Panc1 (cell line): Measurements from ENCODE around the gene KRIT1. TPM values are rescaled to one million over a fixed set of nuclear protein-coding genes. Genes with fewer than 3 reads are reported as not detected.

Source experiments
- ATAC-seq: fragments of 200-7000 bp; cut with Tn5 transposase; 2 replicates; pipeline ENCODE4 v1.9.1; 2020; ENCODE audit warnings: mild to moderate bottlenecking, moderate library complexity
- BruUV-seq: library from RNA; stranded (reverse); fragments of 400-500 nt; replicated peaks from 2 replicates; lab custom pipeline; 2021; lab: Mats Ljungman, UMichigan
- CTCF ChIA-PET: fragments of 300-600 bp; sonication (Branson Sonifier 250); formaldehyde crosslinking; loops from one replicate; lab custom pipeline; 2022; ENCODE audit warnings: antibody characterized with exemption; lab: Charles Lee
- POLR2A ChIA-PET: fragments of 300-600 bp; sonication (Branson Sonifier 250); formaldehyde crosslinking; loops from one replicate; lab custom pipeline; 2022; ENCODE audit warnings: antibody characterized with exemption; lab: Charles Lee
- DNase-seq: peaks from one replicate; pipeline ENCODE4 v3.0.0-alpha.2; 2010; ENCODE audit warnings: low read depth, low spot score
- H3K27ac ChIP-seq: 2 replicates; pipeline ENCODE4 v1.5.1; 2011; ENCODE audit warnings: mild to moderate bottlenecking, low read length, inconsistent platforms
- H3K27me3 ChIP-seq: fragments of 200-500 bp; sonication (Bioruptor generic); 2 replicates; pipeline ENCODE4 v1.6.0; 2014; ENCODE audit warnings: low read length, inconsistent platforms; ENCODE audit not compliant: control insufficient read depth, insufficient read depth
- H3K36me3 ChIP-seq: fragments of 200-500 bp; sonication (Bioruptor generic); 2 replicates; pipeline ENCODE4 v1.5.1; 2014; ENCODE audit warnings: inconsistent platforms, mild to moderate bottlenecking, low read length, moderate library complexity; ENCODE audit not compliant: control insufficient read depth, insufficient read depth
- H3K4me1 ChIP-seq: 2 replicates; pipeline ENCODE4 v1.5.1; 2011; ENCODE audit warnings: inconsistent platforms, mild to moderate bottlenecking, low read length, moderate library complexity; ENCODE audit not compliant: control insufficient read depth, insufficient read depth
- H3K4me3 ChIP-seq, 2 experiments: 2 replicates each; pipeline ENCODE4 v1.5.1; 2011 to 2012; ENCODE audit warnings: low read depth in 2 of 2, low read length in 2 of 2, mild to moderate bottlenecking in 2 of 2, inconsistent platforms in 1 of 2, moderate library complexity in 1 of 2
- H3K9me3 ChIP-seq: fragments of 200-500 bp; sonication (Bioruptor generic); 2 replicates; pipeline ENCODE4 v1.5.1; 2014; ENCODE audit warnings: low read depth, mild to moderate bottlenecking, inconsistent platforms, low read length, moderate library complexity; ENCODE audit not compliant: control insufficient read depth, insufficient read depth
- CTCF ChIP-seq: fragments of 450-650 bp; IDR thresholded peaks from 2 replicates; pipeline ENCODE4 v1.5.1; 2017; ENCODE audit warnings: mild to moderate bottlenecking
- POLR2AphosphoS5 ChIP-seq: IDR thresholded peaks from 2 replicates; pipeline ENCODE4 v1.6.1; 2012; ENCODE audit warnings: mild to moderate bottlenecking, low read depth, low read length, moderate library complexity
- REST ChIP-seq, 2 experiments: IDR thresholded peaks; 2 replicates each; pipeline ENCODE4 v1.6.1; 2011 to 2012; ENCODE audit warnings: low read depth in 2 of 2, control low read depth in 1 of 2, low read length in 1 of 2, mild to moderate bottlenecking in 1 of 2, moderate library complexity in 1 of 2; ENCODE audit not compliant: insufficient read depth in 1 of 2
- SIN3A ChIP-seq: IDR thresholded peaks from 2 replicates; pipeline ENCODE4 v1.6.1; 2012; ENCODE audit warnings: low read depth, mild to moderate bottlenecking, low read length, moderate library complexity, borderline replicate concordance; ENCODE audit not compliant: insufficient read depth
- TCF7L2 ChIP-seq: IDR thresholded peaks from 2 replicates; pipeline ENCODE4 v1.6.1; 2011; ENCODE audit warnings: mild to moderate bottlenecking, low read depth, low read length, inconsistent platforms
- in situ Hi-C: cut with HindIII; loops from 2 replicates; pipeline ENCODE4 v1.10.0; 2016; ENCODE audit warnings: low sequenced_read_pairs, low pct_unique_long_range_greater_than_20kb
- intact Hi-C: fragments of 100-400 bp; cut with micrococcal nuclease; formaldehyde crosslinking; loops from one replicate; pipeline ENCODE4 v1.10.0; 2022; ENCODE audit not compliant: unreplicated experiment
- total RNA-seq: library from RNA; stranded (reverse); gene quantifications from one replicate; pipeline ENCODE4 v1.2.1, GENCODE V29; 2021; ENCODE audit not compliant: unreplicated experiment

The KRIT1 gene
- total RNA-seq, 1 experiment from 2014 or later = 50.1 TPM

- intact Hi-C loops = no loop called here
- Histone ChIP-seq H3K27ac (no peak overlapping the region), H3K27me3 (peaks cover 26% of the 10 kb centered on the region), H3K9me3 (no peaks in the 10 kb centered on the region), H3K36me3 (no peaks in the 10 kb centered on the region), H3K4me3 (no peak overlapping the region), H3K4me1 (no peaks in the 10 kb centered on the region)
- ChIA-PET POLR2A (interaction anchor here (0.6 kb wide), 1 partner anchor 367 kb away, joined by 5 read pairs; the partner anchor contains the start of genes PEX1 and RBM48), CTCF (no interaction called here)
- no peak for TF ChIP-seq SIN3A
- no peak for TF ChIP-seq CTCF
- no peak for TF ChIP-seq TCF7L2
- no peak for TF ChIP-seq POLR2AphosphoS5
- DNase-seq (no peak), ATAC-seq (no peak)
- no TSS peak for BruUV-seq
- in situ Hi-C loops = no loop called here
These were observed 84.4 kb downstream of the KRIT1 start for GRCh38 chr7:92161271-92161670.

- Histone ChIP-seq H3K4me1 (no peaks in the 10 kb centered on the region), H3K27me3 (peaks cover 22% of the 10 kb centered on the region), H3K4me3 (no peak overlapping the region), H3K27ac (no peak overlapping the region), H3K9me3 (no peaks in the 10 kb centered on the region), H3K36me3 (no peaks in the 10 kb centered on the region)
- CTCF ChIA-PET = no interaction called here
- intact Hi-C loops = no loop called here
- BruUV-seq = no TSS peak
- POLR2A ChIA-PET = no interaction called here
- ATAC-seq (no peak), DNase-seq (no peak)
- TF ChIP-seq TCF7L2 = no peak
- TF ChIP-seq SIN3A = no peak
- no peak for TF ChIP-seq REST (IDR thresholded peaks at IDR 0.05; ENCODE audit: insufficient read depth in 1 of 2, low read depth in 2 of 2, low read length in 1 of 2)
- in situ Hi-C loops = no loop called here
These were observed 86.8 kb downstream of the KRIT1 start for GRCh38 chr7:92158660-92159575.

- no peak for ATAC-seq
- no peak overlapping the region for H3K4me3 ChIP-seq
- no TSS peak for BruUV-seq
- H3K9me3 ChIP-seq = no peaks in the 10 kb centered on the region
- no peak for DNase-seq
- H3K27me3 ChIP-seq = peaks cover 7% of the 10 kb centered on the region; the same call in 1 of the 2 replicates
- H3K27ac ChIP-seq = no peak overlapping the region
- TF ChIP-seq POLR2AphosphoS5 (no peak), REST (IDR thresholded peaks at IDR 0.05; ENCODE audit: insufficient read depth in 1 of 2, low read depth in 2 of 2, low read length in 1 of 2) (no peak), TCF7L2 (no peak), SIN3A (no peak)
- ChIA-PET POLR2A (interaction anchor here (0.6 kb wide), 1 partner anchor 26 kb away, joined by 6 read pairs; no protein-coding TSS in a partner anchor), CTCF (interaction anchor here (0.6 kb wide), 1 partner anchor 193 kb away, joined by 4 read pairs; no protein-coding TSS in a partner anchor)
- H3K4me1 ChIP-seq = no peaks in the 10 kb centered on the region
- intact Hi-C loops = no loop called here
- H3K36me3 ChIP-seq = no peaks in the 10 kb centered on the region
- in situ Hi-C loops = no loop called here
These were observed 88.7 kb downstream of the KRIT1 start for GRCh38 chr7:92156990-92157389.
